GM23338 (cell line): Measurements from ENCODE around the gene REM2. TPM values are rescaled to one million over a fixed set of nuclear protein-coding genes. Genes with fewer than 3 reads are reported as not detected.

ENCODE experiments used
- ATAC-seq: fragments of 200-7000 bp; cut with Tn5 transposase; 3 replicates; pipeline ENCODE4 v1.9.1; 2020
- DNase-seq: peaks from one replicate; pipeline ENCODE4 v3.0.0-alpha.2; 2015; ENCODE audit warnings: low spot score
- H2AFZ ChIP-seq: fragments of 200-600 bp; sonication (generic); 2 replicates; pipeline ENCODE4 v1.8.0; 2016; ENCODE audit warnings: antibody characterized with exemption, mild to moderate bottlenecking, moderate library complexity
- H3F3A ChIP-seq: fragments of 200-600 bp; sonication (generic); replicated peaks from 2 replicates; pipeline ENCODE4 v1.8.0; 2017; ENCODE audit warnings: antibody characterized with exemption, mixed run types, low read depth
- H3K27ac ChIP-seq: fragments of 200-600 bp; sonication (generic); 2 replicates; pipeline ENCODE4 v1.6.1; 2016; ENCODE audit warnings: low read depth
- H3K27me3 ChIP-seq: fragments of 200-600 bp; sonication (generic); 2 replicates; pipeline ENCODE4 v1.8.0; 2016; ENCODE audit warnings: mild to moderate bottlenecking, mixed run types, moderate library complexity; ENCODE audit not compliant: insufficient read depth
- H3K36me3 ChIP-seq: fragments of 200-600 bp; sonication (generic); 2 replicates; pipeline ENCODE4 v1.8.0; 2016; ENCODE audit warnings: mild to moderate bottlenecking; ENCODE audit not compliant: insufficient read depth
- H3K4me1 ChIP-seq: fragments of 200-600 bp; sonication (generic); 2 replicates; pipeline ENCODE4 v1.8.0; 2016; ENCODE audit warnings: mild to moderate bottlenecking, moderate library complexity; ENCODE audit not compliant: insufficient read depth
- H3K4me2 ChIP-seq: fragments of 200-600 bp; sonication (generic); 2 replicates; pipeline ENCODE4 v1.7.1; 2017; ENCODE audit warnings: mixed run types
- H3K4me3 ChIP-seq: fragments of 200-600 bp; sonication (generic); 2 replicates; pipeline ENCODE4 v1.6.1; 2016; ENCODE audit warnings: mixed run types
- H3K79me2 ChIP-seq: fragments of 200-600 bp; sonication (generic); replicated peaks from 2 replicates; pipeline ENCODE4 v1.8.0; 2017; ENCODE audit warnings: mild to moderate bottlenecking; ENCODE audit not compliant: insufficient read depth
- H3K9me2 ChIP-seq: fragments of 200-600 bp; sonication (generic); 2 replicates; pipeline ENCODE4 v1.8.0; 2017; ENCODE audit not compliant: insufficient read depth
- H4K20me1 ChIP-seq: fragments of 200-600 bp; sonication (generic); replicated peaks from 2 replicates; pipeline ENCODE4 v1.8.0; 2017; ENCODE audit warnings: mild to moderate bottlenecking; ENCODE audit not compliant: insufficient read depth
- H3K27ac Mint-ChIP-seq: 2 replicates; pipeline ENCODE4 v1.8.0; 2020; ENCODE audit warnings: inconsistent platforms, mild to moderate bottlenecking, moderate library complexity, mixed read lengths
- H3K27me3 Mint-ChIP-seq: 3 replicates; pipeline ENCODE4 v1.8.0; 2022; ENCODE audit warnings: low read depth, mild to moderate bottlenecking, moderate library complexity, mixed read lengths, inconsistent platforms; ENCODE audit not compliant: insufficient read depth, poor library complexity
- H3K36me3 Mint-ChIP-seq: 3 replicates; pipeline ENCODE4 v1.8.0; 2021; ENCODE audit warnings: low read depth, mild to moderate bottlenecking, inconsistent platforms, moderate library complexity, mixed read lengths
- H3K4me1 Mint-ChIP-seq: 3 replicates; pipeline ENCODE4 v1.8.0; 2020; ENCODE audit warnings: mild to moderate bottlenecking, inconsistent platforms, mixed read lengths
- H3K4me3 Mint-ChIP-seq: 3 replicates; pipeline ENCODE4 v1.8.0; 2021; ENCODE audit warnings: moderate library complexity, mild to moderate bottlenecking, inconsistent platforms, mixed read lengths
- H3K9me3 Mint-ChIP-seq: 3 replicates; pipeline ENCODE4 v1.8.0; 2020; ENCODE audit warnings: moderate library complexity, mild to moderate bottlenecking, inconsistent platforms, mixed read lengths
- CREB1 ChIP-seq: fragments of 250-450 bp; sonication (Bioruptor Pico); IDR thresholded peaks from 2 replicates; pipeline ENCODE4 v1.5.0; 2020; ENCODE audit warnings: low read depth, mild to moderate bottlenecking, moderate library complexity
- CTCF ChIP-seq, 2 experiments: fragments of 200-600 bp in 1 of 2; sonication (generic) in 1 of 2; conservative IDR thresholded peaks; 2 replicates each; pipeline versions ENCODE4 v1.5.1 to v1.6.1; 2016 to 2017; ENCODE audit warnings: antibody characterized with exemption in 2 of 2, low read depth in 2 of 2, mild to moderate bottlenecking in 2 of 2, moderate library complexity in 1 of 2
- ETS1 ChIP-seq: IDR thresholded peaks from 2 replicates; pipeline ENCODE4 v1.6.1; 2016; ENCODE audit warnings: antibody characterized with exemption
- EZH2 ChIP-seq: fragments of 200-600 bp; sonication (generic); IDR thresholded peaks from one replicate; pipeline ENCODE4 v1.8.0; 2017; ENCODE audit warnings: antibody characterized with exemption, mild to moderate bottlenecking, low read depth; ENCODE audit not compliant: unreplicated experiment
- EZH2phosphoT487 ChIP-seq: fragments of 200-600 bp; sonication (generic); IDR thresholded peaks from one replicate; pipeline ENCODE4 v1.8.1; 2018; ENCODE audit warnings: antibody characterized with exemption; ENCODE audit not compliant: unreplicated experiment
- JUNB ChIP-seq: IDR thresholded peaks from one replicate; pipeline ENCODE4 v1.6.1; 2016; ENCODE audit warnings: antibody characterized with exemption; ENCODE audit not compliant: unreplicated experiment
- NANOG ChIP-seq: IDR thresholded peaks from 2 replicates; pipeline ENCODE4 v1.6.1; 2016; ENCODE audit warnings: antibody characterized with exemption, borderline replicate concordance
- POLR2AphosphoS5 ChIP-seq: IDR thresholded peaks from 2 replicates; pipeline ENCODE4 v1.6.1; 2016; ENCODE audit warnings: antibody characterized with exemption, low read depth
- REST ChIP-seq: IDR thresholded peaks from one replicate; pipeline ENCODE4 v1.6.1; 2018; ENCODE audit warnings: antibody characterized with exemption; ENCODE audit not compliant: unreplicated experiment
- STAT1 ChIP-seq: IDR thresholded peaks from one replicate; pipeline ENCODE4 v1.6.1; 2016; ENCODE audit warnings: antibody characterized with exemption; ENCODE audit not compliant: unreplicated experiment
- ZNF114 ChIP-seq: fragments of 250-450 bp; sonication (Bioruptor Pico); IDR thresholded peaks from 2 replicates; pipeline ENCODE4 v1.5.0; 2020; ENCODE audit warnings: mild to moderate bottlenecking, moderate library complexity
- ZNF331 ChIP-seq: fragments of 250-450 bp; sonication (Bioruptor Pico); IDR thresholded peaks from 2 replicates; pipeline ENCODE4 v1.5.0; 2020; ENCODE audit warnings: low read depth, mild to moderate bottlenecking, moderate library complexity
- ZNF462 ChIP-seq: fragments of 250-450 bp; sonication (Bioruptor Pico); IDR thresholded peaks from 2 replicates; pipeline ENCODE4 v1.5.0; 2020; ENCODE audit warnings: mild to moderate bottlenecking, moderate library complexity
- polyA plus RNA-seq: library from polyadenylated mRNA; unstranded; fragments of >200 nt; fragmentation: Nextera tagmentation; extraction: Ambion mirVana; gene quantifications from 2 replicates; pipeline ENCODE4 v1.2.1, GENCODE V29; 2016
- total RNA-seq: library from RNA; depleted of rRNA; stranded (reverse); fragments of >200 nt; shearing (Covaris generic); gene quantifications from 2 replicates; pipeline ENCODE4 v1.2.3, GENCODE V29; 2014

Gene REM2
- total and polyA plus RNA-seq, 2 experiments from 2014 or later = 0.31 to 2.9 TPM

GRCh38 chr14:22856428-22856827, 26.6 kb upstream of the REM2 start:
- H3K79me2 ChIP-seq = no peaks in the 10 kb centered on the region
- H2AFZ ChIP-seq = no peak overlapping the region
- H3F3A ChIP-seq = peaks cover 10% of the 10 kb centered on the region; the same call in 1 of the 2 replicates
- DNase-seq (no peak), ATAC-seq (no peak)
- TF ChIP-seq EZH2phosphoT487 (no peak), STAT1 (no peak), CTCF (conservative IDR thresholded peaks at IDR 0.05; ENCODE audit: low read depth in 2 of 2) (no peak), POLR2AphosphoS5 (no peak), NANOG (no peak), EZH2 (no peak), REST (no peak), CREB1 (CRISPR knock-in tag) (no peak), ETS1 (no peak), ZNF462 (CRISPR knock-in tag) (no peak), JUNB (no peak), ZNF114 (CRISPR knock-in tag) (no peak), ZNF331 (CRISPR knock-in tag) (no peak)
- peaks cover 7% of the 10 kb centered on the region for H3K4me1 Mint-ChIP-seq
- no peak overlapping the region for H3K27ac Mint-ChIP-seq
- no peaks in the 10 kb centered on the region for H3K27me3 ChIP-seq
- peaks cover 4% of the 10 kb centered on the region for H3K4me1 ChIP-seq
- H4K20me1 ChIP-seq = no peaks in the 10 kb centered on the region
- no peak overlapping the region for H3K27ac ChIP-seq
- H3K36me3 Mint-ChIP-seq = no peaks in the 10 kb centered on the region; the same call in 2 of the 3 replicates
- H3K4me3 Mint-ChIP-seq = no peak overlapping the region
- H3K27me3 Mint-ChIP-seq = peaks cover 3% of the 10 kb centered on the region
- no peaks in the 10 kb centered on the region for H3K9me2 ChIP-seq
- H3K9me3 Mint-ChIP-seq = no peaks in the 10 kb centered on the region; the same call in 2 of the 3 replicates
- H3K4me2 ChIP-seq = no peak overlapping the region
- no peaks in the 10 kb centered on the region for H3K36me3 ChIP-seq
- H3K4me3 ChIP-seq = no peak overlapping the region
